ENCODE measurements around the gene LBHD2.

LBHD2 gene

GRCh38 chr14:103134405-103134804 lies 50.4 kb downstream of the LBHD2 start:
- no peak overlapping the region for H3K4me3 ChIP-seq (ENCODE audit: insufficient read depth, low read length, poor library complexity, severe bottlenecking)
- H3K27me3 ChIP-seq (ENCODE audit: low read length): no peaks in the 10 kb centered on the region
- no peaks in the 10 kb centered on the region for H3K9me3 ChIP-seq (ENCODE audit: insufficient read depth, low read length)
- no peaks in the 10 kb centered on the region for H3K79me2 ChIP-seq (ENCODE audit: insufficient read depth, low read length)
- TF ChIP-seq CTCF (IDR thresholded peaks at IDR 0.05; ENCODE audit: insufficient read depth, low read length, poor library complexity, severe bottlenecking): no peak
- no peak for TF ChIP-seq EZH2phosphoT487 (conservative IDR thresholded peaks at IDR 0.05; ENCODE audit: low read length)
- H3K36me3 ChIP-seq (ENCODE audit: low read length): no peaks in the 10 kb centered on the region
- no peaks in the 10 kb centered on the region for H4K20me1 ChIP-seq (ENCODE audit: low read depth, low read length)
- H3K9ac ChIP-seq (ENCODE audit: low read length): no peak overlapping the region
- H3K4me2 ChIP-seq (ENCODE audit: low read depth, low read length, poor library complexity, severe bottlenecking): no peak overlapping the region
- H3K9me2 ChIP-seq (replicated peaks; ENCODE audit: insufficient read depth, low read length): no peaks in the 10 kb centered on the region
- no peak overlapping the region for H2AFZ ChIP-seq (ENCODE audit: low read depth, low read length, severe bottlenecking)
- H3K27ac ChIP-seq (ENCODE audit: low read depth, low read length): no peak overlapping the region
- no peaks in the 10 kb centered on the region for H3F3A ChIP-seq (ENCODE audit: insufficient read depth)

- Histone ChIP-seq H3K27ac (ENCODE audit: low read depth, low read length) (no peak overlapping the region), H3K4me2 (ENCODE audit: low read depth, low read length, poor library complexity, severe bottlenecking) (no peak overlapping the region), H3K9me3 (ENCODE audit: insufficient read depth, low read length) (no peaks in the 10 kb centered on the region), H2AFZ (ENCODE audit: low read depth, low read length, severe bottlenecking) (no peak overlapping the region), H3K36me3 (ENCODE audit: low read length) (no peaks in the 10 kb centered on the region), H3K9me2 (replicated peaks; ENCODE audit: insufficient read depth, low read length) (no peaks in the 10 kb centered on the region), H3K27me3 (ENCODE audit: low read length) (no peaks in the 10 kb centered on the region), H3F3A (ENCODE audit: insufficient read depth) (no peaks in the 10 kb centered on the region), H3K9ac (ENCODE audit: low read length) (no peak overlapping the region), H4K20me1 (ENCODE audit: low read depth, low read length) (no peaks in the 10 kb centered on the region), H3K4me3 (ENCODE audit: insufficient read depth, low read length, poor library complexity, severe bottlenecking) (no peak overlapping the region), H3K79me2 (ENCODE audit: insufficient read depth, low read length) (no peaks in the 10 kb centered on the region)
- TF ChIP-seq EZH2phosphoT487 (conservative IDR thresholded peaks at IDR 0.05; ENCODE audit: low read length) (no peak), CTCF (IDR thresholded peaks at IDR 0.05; ENCODE audit: insufficient read depth, low read length, poor library complexity, severe bottlenecking) (no peak)
These were observed 50.9 kb downstream of the LBHD2 start for GRCh38 chr14:103134919-103135318.

GRCh38 chr14:103135333-103136260 lies 51.6 kb downstream of the LBHD2 start:
- Histone ChIP-seq H3F3A (ENCODE audit: insufficient read depth) (peaks cover 5% of the 10 kb centered on the region; the same call in 1 of the 2 replicates), H3K36me3 (ENCODE audit: low read length) (no peaks in the 10 kb centered on the region), H3K27me3 (ENCODE audit: low read length) (no peaks in the 10 kb centered on the region), H2AFZ (ENCODE audit: low read depth, low read length, severe bottlenecking) (no peak overlapping the region), H4K20me1 (ENCODE audit: low read depth, low read length) (no peaks in the 10 kb centered on the region), H3K79me2 (ENCODE audit: insufficient read depth, low read length) (no peaks in the 10 kb centered on the region), H3K4me3 (ENCODE audit: insufficient read depth, low read length, poor library complexity, severe bottlenecking) (no peak overlapping the region), H3K9me2 (replicated peaks; ENCODE audit: insufficient read depth, low read length) (no peaks in the 10 kb centered on the region), H3K27ac (ENCODE audit: low read depth, low read length) (no peak overlapping the region), H3K9ac (ENCODE audit: low read length) (no peak overlapping the region), H3K4me2 (ENCODE audit: low read depth, low read length, poor library complexity, severe bottlenecking) (no peak overlapping the region), H3K9me3 (ENCODE audit: insufficient read depth, low read length) (no peaks in the 10 kb centered on the region)
- no peak for TF ChIP-seq EZH2phosphoT487 (conservative IDR thresholded peaks at IDR 0.05; ENCODE audit: low read length)
- TF ChIP-seq CTCF (IDR thresholded peaks at IDR 0.05; ENCODE audit: insufficient read depth, low read length, poor library complexity, severe bottlenecking): no peak
